Heart right ventricle (tissue), 16 donors: Measurements from ENCODE around the gene FOXJ3. TPM values are rescaled to one million over a fixed set of nuclear protein-coding genes. Genes with fewer than 3 reads are reported as not detected.
A peak's percentile ranks its signal among the peaks of the same experiment; 100 is the strongest.

Source experiments
- ATAC-seq, 8 donors: fragments of 200-7000 bp; cut with Tn5 transposase; one replicate each; pipeline ENCODE4 v1.9.1; 2020; ENCODE audit warnings: mild to moderate bottlenecking in 8 of 8, moderate library complexity in 8 of 8, moderate number of reproducible peaks in 1 of 8
- DNase-seq, 2 donors: peaks; one replicate each; pipeline ENCODE4 v3.0.0-alpha.2; 2020
- H3K27ac ChIP-seq, 10 donors: fragments of 200-600 bp; sonication (generic) in 2 of 10; one replicate each; pipeline versions ENCODE4 v1.5.0 to v1.8.0; 2020 to 2022; ENCODE audit warnings: mild to moderate bottlenecking in 3 of 10
- H3K27me3 ChIP-seq, 7 donors: fragments of 200-600 bp; one replicate each; pipeline ENCODE4 v1.8.0; 2021 to 2022; ENCODE audit warnings: mild to moderate bottlenecking in 2 of 7
- H3K36me3 ChIP-seq, 9 donors: fragments of 200-600 bp; sonication (generic) in 1 of 9; one replicate each; pipeline versions ENCODE4 v1.5.0 to v1.8.0; 2020 to 2022; ENCODE audit warnings: mild to moderate bottlenecking in 2 of 9
- H3K4me1 ChIP-seq, 9 donors: fragments of 200-600 bp; sonication (generic) in 1 of 9; one replicate each; pipeline versions ENCODE4 v1.5.0 to v1.8.0; 2020 to 2022; ENCODE audit warnings: mild to moderate bottlenecking in 4 of 9
- H3K4me3 ChIP-seq, 10 donors: fragments of 200-600 bp; sonication (generic) in 2 of 10; one replicate each; pipeline versions ENCODE4 v1.5.0 to v1.8.0; 2020 to 2022; ENCODE audit warnings: mild to moderate bottlenecking in 7 of 10, moderate library complexity in 2 of 10
- H3K9me3 ChIP-seq, 11 donors: fragments of 200-600 bp in 10 of 11; sonication (generic) in 2 of 11; one replicate each; pipeline versions ENCODE4 v1.5.0 to v1.8.0; 2013 to 2022; ENCODE audit warnings: mild to moderate bottlenecking in 2 of 11, control low read depth in 1 of 11, moderate library complexity in 1 of 11
- CTCF ChIP-seq, 9 donors: fragments of 200-600 bp; sonication (generic) in 2 of 9; IDR thresholded peaks; one replicate each; pipeline versions ENCODE4 v1.5.0 to v1.8.0; 2021 to 2022; ENCODE audit warnings: antibody characterized with exemption in 9 of 9, mild to moderate bottlenecking in 5 of 9, moderate library complexity in 1 of 9
- WGBS, 2 donors: extraction: QIAGEN DNeasy Blood & Tissue Kit; methylation state at CpG; one replicate each; pipeline ENCODE4 v1.1.7; 2013; ENCODE audit warnings: inconsistent platforms in 1 of 2; 5-methylcytosine and 5-hydroxymethylcytosine counted together
- intact Hi-C, 10 donors: fragments of 100-400 bp; cut with DNase I; formaldehyde crosslinking; loops; one replicate each; pipeline versions ENCODE4 v1.11.1 to v1.14.2; 2022
- polyA plus RNA-seq, 2 donors: library from polyadenylated mRNA; stranded (reverse); fragments of 200-250 nt; gene quantifications; one replicate each; pipeline ENCODE4 v1.2.3, GENCODE V29; 2013
- total RNA-seq, 10 donors: library from RNA; stranded (reverse); fragmentation: NEBNext Ultra II Directional in 3 of 10; extraction: Animal tissue kit (Norgen Biotek cat#: 25700) in 3 of 10; gene quantifications; one replicate each; pipeline versions ENCODE4 v1.2.1 to v1.2.4, GENCODE V29; 2021 to 2023
- donor health status: Arrhythmogenic right ventricular cardiomyopathy.
- donor health status: ischemic (EF 13 %, LVEDD 7.1; RV severe dilation, severe dysfunction).
- donor health status: healthy with polysubstance abuse.
- donor health status: DM: no; HTN: yes; CAD: no.
- donor health status: DM: no; HTN: no; CAD: no.
- donor health status: ischemic (EF 25% LVEDD 6.9; RV normal size, moderate dysfunction).
- donor health status: ischemic (EF 25% LVEDD 5.7; RV mildly dilated, moderate dysfunction).
- donor health status: healthy.
- donor health status: DM: yes; HTN: yes; CAD: no.
- donor health status: Ischemic cardiomyopathy.
- donor health status: ischemic (EF 35%, LVEDD 5.7; RV mildly dilated, moderate dysfunction).
- donor health status: nonischemic (EF 11% LVEDD 7.7; RV severe dilation, severe dysfunction).
- donor health status: DM: yes; HTN: yes; CAD: no.
- donor health status: PGD.
- donor health status: ischemic (EF 29% LVEDD 5.4; RV normal size, mild dysfunction).
- donor health status: nonischemic (EF 23%, LVEDD 6.1; RV moderate dilation, normal function).

FOXJ3 gene
- total and polyA plus RNA-seq, 12 donors: 9.6 to 50.0 (median 40.7) TPM

GRCh38 chr1:42221952-42222606 lies 113.0 kb downstream of the FOXJ3 start:
- no peak for TF ChIP-seq CTCF (IDR thresholded peaks at IDR 0.05)
- Histone ChIP-seq H3K9me3 (no peaks in the 10 kb centered on the region), H3K36me3 (peaks cover 0 to 9% (median 0%) of the 10 kb centered on the region in 9 donors), H3K4me1 (peaks cover 0 to 46% (median 21%) of the 10 kb centered on the region in 9 donors), H3K27ac (no peak overlapping the region), H3K27me3 (no peaks in the 10 kb centered on the region), H3K4me3 (no peak overlapping the region)
- intact Hi-C loops: no loop called here
- WGBS, 2 donors: 85 to 93% methylated on average over 2 of the region's 2 CpGs
- ATAC-seq (no peak), DNase-seq (no peak)

DNA sequence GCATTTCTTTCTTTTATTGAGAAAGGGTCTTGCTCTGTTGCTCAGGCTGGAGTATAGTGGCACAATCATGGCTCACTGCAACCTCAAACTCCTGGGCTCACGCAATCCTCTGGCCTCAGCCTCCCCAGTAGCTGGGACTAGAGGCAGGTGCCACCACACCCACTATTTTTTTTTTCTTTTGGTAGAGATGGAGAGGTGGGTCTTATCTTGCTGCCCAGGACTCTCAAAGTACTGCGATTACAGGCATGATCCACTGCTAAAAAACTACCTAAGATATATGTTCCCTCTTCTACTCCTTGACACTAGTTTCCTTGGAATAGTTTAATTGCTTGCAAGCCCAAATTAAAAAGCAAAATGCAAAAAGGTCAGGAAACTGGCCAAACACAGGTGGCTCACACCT lies 113.6 kb downstream of the FOXJ3 start:
- Histone ChIP-seq H3K4me1 (peaks cover 0 to 41% (median 15%) of the 10 kb centered on the region in 9 donors), H3K27ac (no peak overlapping the region), H3K36me3 (peaks cover 0 to 9% (median 0%) of the 10 kb centered on the region in 9 donors), H3K9me3 (no peaks in the 10 kb centered on the region), H3K4me3 (no peak overlapping the region), H3K27me3 (no peaks in the 10 kb centered on the region)
- 96 to 97% methylated on average over 2 of the region's 2 CpGs for WGBS, 2 donors
- TF ChIP-seq CTCF (IDR thresholded peaks at IDR 0.05): no peak
- DNase-seq (no peak), ATAC-seq (no peak)
- intact Hi-C loops: no loop called here

DNA sequence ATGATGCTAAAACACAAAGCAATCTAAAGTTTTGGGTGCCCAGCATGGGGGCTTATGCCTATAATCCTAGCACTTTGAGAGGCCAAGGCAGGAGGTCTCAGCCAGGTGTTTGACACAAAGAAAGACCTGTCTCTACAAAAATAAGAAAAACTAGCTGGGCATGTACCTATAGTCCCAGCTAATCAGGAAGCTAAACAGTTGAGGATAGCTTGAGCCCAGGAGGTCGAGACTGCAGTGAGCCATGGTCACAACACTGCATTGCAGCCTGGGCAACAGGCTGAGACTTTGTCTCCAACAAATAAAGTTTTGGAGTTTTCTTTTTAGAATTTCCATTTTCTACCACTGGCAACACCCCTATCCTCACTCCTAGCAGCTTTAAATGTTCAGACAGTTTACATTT lies 115.4 kb downstream of the FOXJ3 start:
- no peak for DNase-seq
- peaks cover 0 to 9% (median 0%) of the 10 kb centered on the region in 9 donors for H3K36me3 ChIP-seq
- TF ChIP-seq CTCF (IDR thresholded peaks at IDR 0.05): no peak
- peaks cover 0 to 3% (median 0%) of the 10 kb centered on the region in 11 donors for H3K9me3 ChIP-seq
- ATAC-seq: no peak
- no peak overlapping the region for H3K4me3 ChIP-seq
- intact Hi-C loops: no loop called here
- peaks cover 0 to 33% (median 18%) of the 10 kb centered on the region in 9 donors for H3K4me1 ChIP-seq
- no peaks in the 10 kb centered on the region for H3K27me3 ChIP-seq
- 75 to 88% methylated on average over 1 of the region's 1 CpG for WGBS, 2 donors
- H3K27ac ChIP-seq: no peak overlapping the region

DNA sequence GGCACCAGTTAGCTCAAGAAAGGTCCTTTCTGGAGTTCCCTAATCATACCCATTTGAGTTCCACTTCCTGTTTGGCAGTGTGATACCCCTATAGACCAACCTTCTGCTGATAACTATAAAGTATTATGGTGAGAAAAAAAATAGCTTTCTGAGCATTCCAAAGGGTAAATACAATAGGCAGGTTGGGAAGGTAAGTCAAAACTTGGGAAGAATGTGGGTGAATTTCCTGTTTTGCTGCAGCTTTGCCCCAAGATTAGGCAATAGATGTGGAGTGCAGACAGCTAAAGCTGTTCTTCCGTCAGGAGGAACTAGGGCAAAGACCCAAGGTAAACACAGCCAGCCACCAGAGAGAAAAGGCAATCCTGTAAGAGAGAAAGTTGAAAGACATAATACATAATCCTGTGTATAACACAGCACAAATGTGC lies 120.6 kb downstream of the FOXJ3 start:
- DNase-seq (no peak), ATAC-seq (peak in 6 of 8 donors; percentile 24 to 81 (median 46))
- Histone ChIP-seq H3K27ac (peak overlapping the region in 1 of 10 donors; percentile 1), H3K4me3 (no peak overlapping the region), H3K4me1 (peaks cover 0 to 55% (median 37%) of the 10 kb centered on the region in 9 donors), H3K9me3 (peaks cover 0 to 22% (median 7%) of the 10 kb centered on the region in 11 donors), H3K27me3 (no peaks in the 10 kb centered on the region), H3K36me3 (no peaks in the 10 kb centered on the region)
- intact Hi-C loops: no loop called here
- 32 to 52% methylated on average over 1 of the region's 1 CpG for WGBS, 2 donors
- no peak for TF ChIP-seq CTCF (IDR thresholded peaks at IDR 0.05)
